CD4-positive, alpha-beta T cell treated with Interleukin-1 beta for 1 hour (primary cell): ENCODE measurements around the gene NUMB.
"Not testable (repeated sequence)": the region's sequence is repeated elsewhere in the genome, so short reads cannot be mapped to it uniquely, and the experiment has no call there.

Experiments
- DNase-seq, 2 donors: peaks; one replicate each; pipeline ENCODE4 v3.0.0-alpha.2; 2020 to 2022

Gene NUMB

DNA sequence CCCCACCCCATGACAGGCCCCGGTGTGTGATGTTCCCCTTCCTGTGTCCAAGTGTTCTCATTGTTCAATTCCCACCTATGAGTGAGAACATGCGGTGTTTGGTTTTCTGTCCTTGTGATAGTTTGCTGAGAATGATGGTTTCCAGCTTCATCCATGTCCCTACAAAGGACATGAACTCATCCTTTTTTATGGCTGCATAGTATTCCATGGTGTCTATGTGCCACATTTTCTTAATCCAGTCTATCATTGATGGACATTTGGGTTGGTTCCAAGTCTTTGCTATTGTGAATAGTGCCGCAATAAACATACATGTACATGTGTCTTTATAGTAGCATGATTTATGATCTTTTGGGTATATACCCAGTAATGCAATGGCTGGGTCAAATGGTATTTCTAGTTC, 52.1 kb downstream of the NUMB start:
- DNase-seq, result not testable (repeated sequence)

DNA sequence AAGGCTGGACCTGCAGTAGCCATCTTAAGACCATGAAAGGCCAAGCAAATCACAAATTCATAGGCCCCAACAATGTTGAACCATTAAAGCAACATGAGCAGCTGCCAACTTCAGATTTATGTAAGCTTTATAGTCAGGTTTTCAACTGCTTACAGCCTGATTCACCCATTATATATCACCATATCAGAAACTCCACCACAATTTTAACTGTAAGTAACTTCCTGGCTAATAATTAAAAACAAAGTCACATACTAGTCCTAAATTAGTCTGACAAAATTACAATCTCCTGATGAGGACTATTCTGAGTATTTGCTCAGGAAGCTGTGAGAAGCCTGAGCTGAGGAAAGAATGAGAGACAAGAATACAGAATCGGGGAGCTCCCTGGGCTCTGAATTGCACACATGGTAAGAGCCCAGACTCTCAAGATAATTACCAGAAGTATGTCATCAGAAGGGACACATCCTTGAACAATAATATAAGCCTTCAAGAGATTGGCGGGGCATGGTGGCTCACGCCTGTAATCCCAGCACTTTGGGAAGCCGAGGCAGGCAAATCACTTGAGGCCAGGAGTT, 55.1 kb downstream of the NUMB start:
- no peak for DNase-seq

DNA sequence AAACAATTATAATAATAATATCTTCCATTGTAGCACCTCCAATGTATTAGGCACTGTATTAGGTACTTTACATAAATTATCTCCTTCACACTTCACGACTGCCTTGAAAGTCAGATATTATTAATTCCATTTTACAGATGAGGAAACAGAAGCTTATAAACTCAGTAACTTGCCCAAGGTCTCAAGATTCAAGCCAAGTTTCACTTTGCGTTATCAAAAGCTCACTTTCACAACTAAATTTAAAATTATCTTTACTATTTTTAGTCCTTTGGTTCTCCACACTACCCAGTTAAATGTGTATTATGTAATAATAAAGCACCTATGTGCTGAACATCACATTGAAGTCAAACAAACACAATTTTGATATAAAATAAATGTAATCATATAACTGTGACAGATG, 55.8 kb downstream of the NUMB start:
- DNase-seq, result no peak

DNA sequence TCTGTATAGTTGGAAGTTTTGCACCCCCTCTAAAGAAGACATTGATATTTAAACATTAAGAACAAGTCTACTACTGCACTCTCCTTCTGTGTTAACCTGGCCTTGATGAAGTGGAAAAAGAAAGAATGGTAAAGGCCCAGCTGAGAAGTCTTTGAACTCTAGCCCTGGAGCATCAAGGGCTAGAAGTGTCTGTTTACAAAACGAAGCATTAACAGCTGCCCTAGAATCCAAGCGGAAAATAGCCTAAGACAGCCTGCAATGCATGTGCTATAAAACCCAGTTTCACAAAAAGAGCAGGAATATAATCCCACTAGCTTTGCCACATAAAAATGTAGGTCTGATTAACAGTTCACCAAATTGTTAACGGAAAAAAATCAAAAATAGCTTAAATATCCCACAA, 60.5 kb downstream of the NUMB start:
- no peak for DNase-seq

DNA sequence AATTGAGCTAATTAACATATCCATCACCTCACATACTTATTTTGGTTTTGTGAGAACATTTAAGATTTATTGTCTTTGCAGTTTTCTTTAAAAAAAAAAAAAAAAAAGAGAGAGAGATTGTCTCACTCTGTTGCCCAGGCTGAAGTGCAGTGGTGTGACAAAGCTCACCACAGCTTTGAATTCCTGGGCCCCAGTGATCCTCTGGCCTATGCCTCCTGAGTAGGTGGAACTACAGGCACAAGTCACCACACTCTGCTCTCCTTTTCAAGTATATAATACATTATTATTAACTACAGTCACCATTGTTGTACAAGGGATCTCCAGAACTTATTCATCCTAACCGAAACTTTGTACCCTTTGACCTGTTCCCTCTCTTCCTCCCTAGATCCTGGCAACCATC, 64.0 kb downstream of the NUMB start:
- DNase-seq, result no peak

DNA sequence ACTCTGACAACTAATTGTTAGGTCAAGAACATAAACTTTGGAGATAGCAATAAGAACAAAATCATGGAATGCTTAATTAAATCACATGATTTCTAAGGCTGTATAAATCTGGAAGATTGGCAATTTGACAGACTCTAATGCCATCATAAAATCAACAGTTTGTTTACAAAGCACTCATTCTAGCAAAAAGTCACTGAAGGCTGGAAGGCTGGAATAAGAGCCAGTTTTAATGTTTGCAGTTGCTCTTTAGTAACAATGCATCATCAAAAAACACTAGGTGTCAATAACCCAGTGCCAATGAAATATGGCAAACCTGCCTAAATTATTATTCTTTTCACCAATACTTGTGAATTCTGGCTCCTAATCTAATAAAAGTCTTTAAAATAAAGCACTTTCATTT, 65.0 kb downstream of the NUMB start:
- no peak for DNase-seq

DNA sequence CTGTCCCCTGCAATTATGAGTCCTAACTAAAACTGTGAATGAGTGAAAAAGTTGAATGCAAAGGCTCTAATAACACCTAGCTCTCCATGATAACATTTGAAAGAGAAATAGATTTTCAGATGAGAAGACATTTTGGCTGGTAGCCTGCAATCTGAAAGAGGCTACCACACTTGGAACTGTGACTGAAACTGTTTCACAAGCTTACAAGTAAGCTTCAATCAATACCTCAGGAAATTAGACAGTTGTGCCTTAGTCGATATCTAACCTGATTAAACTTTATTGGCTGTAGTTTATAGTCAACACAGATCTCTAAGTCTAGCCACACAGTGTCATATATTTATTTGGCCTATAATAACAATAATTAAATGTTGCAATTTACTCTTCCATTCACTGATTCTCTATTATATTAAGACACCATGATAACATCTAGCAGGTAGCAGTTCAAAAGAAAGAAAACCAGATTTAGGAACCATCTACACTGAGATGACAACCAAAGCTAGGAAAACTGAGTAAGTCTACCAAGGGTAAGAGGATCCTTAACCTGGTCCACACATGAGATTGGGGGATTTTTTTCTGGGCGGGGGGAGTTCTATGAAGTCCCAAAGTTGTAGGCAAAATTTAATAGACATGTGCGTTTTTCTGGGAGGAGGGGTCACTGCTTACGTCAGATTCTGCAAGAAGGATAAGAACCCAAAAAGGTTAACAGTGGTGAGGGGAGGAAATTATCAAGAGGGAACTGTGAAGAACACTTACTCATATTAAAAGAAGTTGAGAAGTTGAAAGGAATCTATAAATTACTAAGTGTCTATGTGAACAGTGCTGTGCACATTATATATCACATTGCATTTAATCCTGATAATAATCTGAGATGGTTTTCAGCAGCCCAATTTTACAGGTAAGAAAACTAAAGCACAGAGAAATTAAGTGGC, 65.8 kb downstream of the NUMB start:
- no peak for DNase-seq

DNA sequence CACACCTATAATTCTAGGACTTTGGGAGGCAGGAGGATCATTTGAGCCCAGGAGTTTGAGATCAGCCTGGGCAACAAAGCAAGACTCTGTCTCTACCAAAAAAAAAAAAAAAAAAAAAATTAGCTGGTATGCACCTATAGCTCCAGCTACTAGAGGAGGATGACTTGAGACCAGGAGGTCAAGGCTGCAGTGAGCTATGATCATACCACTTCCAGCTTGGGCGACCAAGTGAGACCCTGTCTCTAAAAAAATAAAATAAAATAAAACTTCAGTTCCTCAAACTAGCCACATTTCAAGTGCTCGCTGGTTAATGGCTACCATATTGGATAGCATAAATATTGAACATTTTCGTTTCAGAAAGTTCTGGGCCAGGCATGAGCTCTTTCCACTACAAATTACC, 70.5 kb downstream of the NUMB start:
- DNase-seq, result not testable (repeated sequence)

DNA sequence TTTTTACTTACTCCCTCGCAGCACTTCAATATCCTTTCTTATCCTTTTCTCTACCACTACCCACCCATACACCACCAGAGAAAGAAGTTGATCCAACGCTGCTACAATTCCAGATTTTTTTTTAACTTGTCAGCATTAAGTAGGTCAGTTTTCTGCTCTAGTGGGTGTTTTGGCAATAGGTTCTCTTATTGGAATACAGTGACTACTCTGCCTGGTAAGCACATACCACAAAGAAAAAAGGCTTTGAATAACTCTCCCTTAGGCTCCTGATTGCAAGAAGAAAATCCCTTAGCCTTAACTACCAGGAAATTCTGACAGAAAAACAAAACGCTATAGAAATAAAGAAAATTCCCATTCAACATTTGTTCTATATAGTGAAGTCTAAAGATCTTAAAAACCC, 72.0 kb downstream of the NUMB start:
- DNase-seq, result no peak

DNA sequence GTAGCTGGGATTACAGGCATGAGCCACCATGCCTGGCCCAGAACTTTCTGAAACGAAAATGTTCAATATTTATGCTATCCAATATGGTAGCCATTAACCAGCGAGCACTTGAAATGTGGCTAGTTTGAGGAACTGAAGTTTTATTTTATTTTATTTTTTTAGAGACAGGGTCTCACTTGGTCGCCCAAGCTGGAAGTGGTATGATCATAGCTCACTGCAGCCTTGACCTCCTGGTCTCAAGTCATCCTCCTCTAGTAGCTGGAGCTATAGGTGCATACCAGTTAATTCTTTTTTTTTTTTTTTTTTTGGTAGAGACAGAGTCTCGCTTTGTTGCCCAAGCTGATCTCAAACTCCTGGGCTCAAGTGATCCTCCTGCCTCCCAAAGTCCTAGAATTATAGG, 73.3 kb downstream of the NUMB start:
- not testable (repeated sequence) for DNase-seq

DNA sequence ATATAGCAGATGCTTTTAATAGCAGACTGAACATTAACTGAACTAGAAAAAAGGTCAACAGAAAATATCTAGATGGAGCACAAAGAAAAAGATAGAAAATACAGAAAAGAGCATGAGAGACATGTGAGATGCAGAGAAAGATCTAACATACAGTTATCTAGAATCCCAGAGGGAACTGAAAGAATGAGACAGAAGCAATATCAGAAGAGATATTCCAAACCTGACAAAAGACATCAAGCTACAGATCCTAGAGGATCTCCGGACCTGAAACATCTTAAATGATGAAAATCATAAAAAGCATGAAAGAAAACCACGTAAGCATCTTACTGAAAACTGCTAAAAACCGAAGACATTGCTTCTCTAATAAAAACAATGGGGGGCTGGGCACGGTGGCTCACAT, 75.0 kb downstream of the NUMB start:
- no peak for DNase-seq

DNA sequence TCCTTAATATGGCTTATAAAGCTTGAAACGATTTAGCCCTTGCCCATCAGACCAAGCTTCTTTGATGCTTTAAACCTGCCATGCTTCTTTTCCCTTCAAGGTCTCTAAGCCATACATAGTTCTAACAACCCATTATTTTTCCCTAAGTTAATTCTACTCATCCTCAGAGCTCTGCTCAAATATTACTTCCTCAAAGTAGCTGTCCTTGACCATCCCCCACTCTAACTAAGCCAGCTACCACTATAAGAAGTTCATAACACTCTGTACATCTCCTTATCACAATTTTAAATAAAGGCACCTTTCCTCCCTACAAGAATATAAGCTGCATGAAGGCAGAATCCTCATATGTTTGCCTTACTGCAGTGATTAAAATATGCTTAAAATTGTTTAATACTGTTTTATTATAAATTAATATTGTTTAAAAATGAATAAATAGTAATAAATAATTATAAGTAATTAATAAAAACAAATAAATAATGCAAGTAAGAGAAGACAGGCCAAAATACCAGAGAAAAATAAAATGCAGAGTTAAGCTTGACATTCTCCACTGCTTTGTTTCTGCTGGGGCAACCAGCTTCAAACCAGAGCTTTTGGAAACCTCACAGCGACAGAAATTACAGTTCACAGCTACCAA, 76.8 kb downstream of the NUMB start:
- DNase-seq, result no peak

DNA sequence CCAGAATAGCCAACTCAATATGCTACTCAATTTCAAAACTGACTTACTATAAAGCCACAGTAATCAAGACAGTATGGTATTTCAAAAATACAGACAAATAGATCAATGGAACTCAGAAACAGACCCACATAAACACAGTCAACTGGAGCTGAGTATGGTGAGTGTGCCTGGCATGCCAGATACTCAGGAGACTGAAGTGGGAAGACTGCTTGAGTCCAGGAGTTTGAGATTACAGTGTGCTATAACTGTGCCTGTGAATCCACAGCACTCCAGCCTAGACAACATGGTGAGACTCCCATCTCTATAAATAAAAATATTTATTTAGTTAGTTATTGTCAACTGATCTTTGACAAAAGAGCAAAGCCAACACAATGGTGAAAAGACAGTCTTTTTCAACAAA, 81.8 kb downstream of the NUMB start:
- no peak for DNase-seq

DNA sequence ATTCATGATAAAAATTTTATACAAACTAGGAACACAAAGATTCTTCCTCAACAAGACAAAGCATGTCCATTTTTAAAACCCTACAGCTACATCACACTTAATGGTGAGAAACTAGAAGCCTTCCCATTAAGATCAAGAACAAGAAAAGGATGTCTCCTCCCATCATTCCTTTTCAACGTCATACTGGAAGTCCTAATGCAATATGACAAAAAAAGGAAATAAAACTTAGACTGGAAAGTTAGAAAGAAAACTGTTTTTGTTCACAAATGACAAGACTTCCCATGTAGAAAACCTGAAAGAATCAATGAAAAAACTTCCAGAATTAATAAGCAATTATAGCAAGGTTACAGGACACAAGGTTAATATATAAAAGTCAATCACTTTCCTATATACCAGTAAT, 82.5 kb downstream of the NUMB start:
- DNase-seq, result no peak

DNA sequence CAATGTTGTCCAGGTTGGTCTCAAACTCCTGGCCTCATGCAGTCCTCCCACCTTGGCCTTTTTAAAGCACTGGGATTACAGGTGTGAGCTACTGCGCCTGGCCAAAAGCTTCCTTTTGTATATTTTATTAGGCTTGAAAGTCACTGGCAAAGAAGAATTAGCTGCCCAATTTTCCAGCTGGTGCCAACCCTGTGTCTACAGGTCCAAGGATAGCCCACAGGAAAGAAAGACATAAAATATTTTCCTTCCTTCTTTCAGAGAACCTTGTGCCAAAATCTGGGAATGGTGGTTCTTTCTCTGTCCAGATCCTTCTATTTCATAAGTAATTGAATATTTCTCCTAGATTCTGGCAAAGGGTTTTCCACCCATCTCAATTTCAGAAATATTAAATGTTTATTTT, 84.1 kb downstream of the NUMB start:
- no peak for DNase-seq

DNA sequence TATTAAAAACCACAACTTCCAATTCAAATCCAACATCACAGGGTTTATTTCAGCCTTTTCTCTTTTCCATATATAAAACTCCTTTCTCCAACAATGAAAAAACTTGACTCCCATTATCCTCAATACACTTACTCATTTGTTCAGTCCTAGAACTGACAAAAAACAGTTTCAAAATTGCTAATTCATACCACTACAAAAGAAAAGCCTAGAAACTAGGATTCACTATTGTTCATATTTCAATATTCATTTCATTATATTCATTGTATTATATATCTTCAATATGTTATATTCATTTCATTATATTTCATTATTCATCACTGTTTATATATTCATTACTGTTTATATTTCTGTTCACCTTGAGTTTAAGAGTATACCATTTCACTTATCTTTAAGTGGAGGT, 85.8 kb downstream of the NUMB start:
- DNase-seq, result no peak

DNA sequence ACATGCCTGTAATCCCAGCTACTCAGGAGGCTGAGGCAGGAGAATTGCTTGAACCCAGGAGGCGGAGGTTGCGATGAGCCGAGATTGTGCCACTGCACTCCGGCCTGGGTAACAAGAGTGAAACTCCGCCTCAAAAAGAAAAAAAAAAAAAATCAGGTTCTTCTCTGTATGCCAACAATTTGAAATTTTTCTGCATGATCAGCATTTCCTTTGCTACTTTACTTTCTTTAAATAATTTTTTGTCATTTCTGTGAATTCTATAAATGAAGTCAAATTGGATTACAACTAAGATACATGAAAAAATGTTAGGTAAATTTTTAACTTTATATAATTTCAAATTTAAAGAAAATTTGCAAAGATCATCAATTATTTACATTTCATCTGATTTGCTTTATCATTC, 87.8 kb downstream of the NUMB start:
- DNase-seq, result no peak

DNA sequence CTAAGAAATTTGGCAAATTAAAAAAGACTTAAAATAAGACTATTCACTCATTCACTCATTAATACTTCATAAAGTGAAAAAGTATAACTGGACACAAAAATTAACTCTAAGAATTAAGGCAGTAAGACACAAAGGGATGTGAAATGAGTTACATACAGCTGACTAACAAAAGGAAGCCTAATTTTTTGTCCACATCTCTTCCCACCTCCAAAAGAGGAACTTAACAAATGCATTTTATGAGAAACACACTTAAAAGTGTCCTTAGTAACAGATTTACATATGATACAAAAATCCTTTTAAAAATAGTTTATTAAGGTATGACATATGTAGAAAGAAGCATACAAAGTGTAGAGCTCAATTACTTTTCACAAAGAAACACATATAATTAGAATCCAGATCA, 88.9 kb downstream of the NUMB start:
- no peak for DNase-seq

DNA sequence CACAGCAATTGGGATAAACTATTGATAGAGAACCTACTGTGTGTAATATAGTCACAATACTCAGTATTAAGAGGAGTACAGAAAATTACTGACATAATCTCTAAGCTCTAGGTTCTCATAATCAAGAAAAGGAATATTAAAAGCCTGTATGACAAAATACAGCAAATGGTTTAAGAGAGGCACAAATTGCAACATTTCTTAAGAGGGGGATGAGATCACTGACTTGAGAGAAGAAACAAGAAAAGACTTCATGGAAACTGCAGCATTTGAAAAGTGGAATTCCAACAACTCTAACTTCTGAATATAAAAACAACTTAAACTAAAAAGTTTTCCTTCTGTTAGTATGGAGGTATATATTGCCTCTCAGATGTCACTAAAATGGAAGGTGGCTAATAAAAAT, 89.7 kb downstream of the NUMB start:
- DNase-seq, result no peak

DNA sequence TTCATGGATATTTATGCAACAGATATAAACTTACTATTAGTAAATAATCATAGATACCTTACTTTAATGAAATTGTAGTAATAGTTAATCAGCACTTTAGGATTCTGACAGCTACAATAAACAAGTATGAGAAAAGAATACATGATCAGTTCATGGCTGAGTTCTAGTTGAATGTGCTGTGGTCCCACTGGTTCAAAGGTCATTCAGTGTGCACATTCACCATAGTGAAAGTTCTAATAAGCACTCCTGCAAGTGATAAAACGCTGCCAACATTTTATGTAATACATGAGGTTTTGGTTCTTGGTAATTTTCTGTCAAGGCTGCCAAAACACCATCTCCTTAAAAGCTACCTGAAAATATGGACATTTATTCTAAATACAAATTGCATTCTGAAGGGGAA, 92.6 kb downstream of the NUMB start:
- no peak for DNase-seq

DNA sequence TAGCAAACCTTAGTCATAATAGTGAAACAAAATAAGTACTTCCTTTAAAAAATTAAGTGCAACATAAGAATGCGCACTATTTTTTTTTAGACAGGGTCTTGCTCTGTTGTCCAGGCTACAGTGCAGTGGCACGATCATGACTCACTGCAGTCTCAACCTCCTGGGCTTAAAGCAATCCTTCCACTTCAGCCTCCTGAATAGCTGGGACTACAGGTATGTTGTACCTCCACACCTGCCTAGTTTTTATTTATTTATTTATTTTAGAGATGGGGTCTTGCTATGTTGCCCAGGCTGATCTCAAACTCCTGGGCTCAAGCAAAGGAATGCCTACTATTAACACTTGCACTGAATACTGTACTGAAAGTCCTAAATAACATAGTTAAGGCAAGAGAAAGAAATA, 93.8 kb downstream of the NUMB start:
- no peak for DNase-seq

DNA sequence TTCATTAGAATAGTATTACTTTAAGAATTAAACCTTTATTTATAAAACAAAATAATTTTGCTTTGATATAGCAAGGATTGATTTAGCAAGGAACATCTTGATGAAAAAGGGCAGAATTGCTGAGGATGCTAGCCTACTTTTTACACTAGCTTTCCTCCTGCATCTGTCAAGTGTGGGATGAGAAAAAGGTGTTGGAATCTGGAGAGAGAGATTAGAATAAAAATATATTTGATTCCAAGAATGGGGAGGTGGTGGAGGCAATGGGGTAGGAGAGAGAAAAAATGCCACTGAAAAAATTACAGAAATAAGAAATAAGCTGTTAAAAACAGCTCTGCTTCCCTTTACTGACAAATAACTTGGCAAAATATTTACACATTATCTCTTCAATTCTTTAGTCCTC, 98.9 kb downstream of the NUMB start:
- DNase-seq, result no peak

DNA sequence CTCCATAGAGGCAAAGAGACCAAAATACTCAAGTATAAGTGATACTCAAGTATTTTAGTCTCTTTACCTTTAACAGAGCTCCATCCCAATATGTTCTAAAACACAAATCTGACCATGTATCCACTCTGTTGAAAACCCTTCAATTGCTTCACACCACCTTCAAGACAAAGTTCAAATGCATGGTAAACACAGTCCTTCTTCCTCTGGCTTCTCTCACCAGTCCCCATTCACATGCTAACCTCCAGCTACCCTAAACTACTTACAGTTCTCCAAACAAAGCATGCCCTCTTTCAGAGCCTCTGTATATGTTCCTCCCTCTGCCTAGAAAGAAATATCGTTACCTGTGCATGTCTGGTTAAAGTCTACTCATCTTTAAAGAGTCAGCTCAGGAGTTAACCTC, 100.2 kb downstream of the NUMB start:
- no peak for DNase-seq

DNA sequence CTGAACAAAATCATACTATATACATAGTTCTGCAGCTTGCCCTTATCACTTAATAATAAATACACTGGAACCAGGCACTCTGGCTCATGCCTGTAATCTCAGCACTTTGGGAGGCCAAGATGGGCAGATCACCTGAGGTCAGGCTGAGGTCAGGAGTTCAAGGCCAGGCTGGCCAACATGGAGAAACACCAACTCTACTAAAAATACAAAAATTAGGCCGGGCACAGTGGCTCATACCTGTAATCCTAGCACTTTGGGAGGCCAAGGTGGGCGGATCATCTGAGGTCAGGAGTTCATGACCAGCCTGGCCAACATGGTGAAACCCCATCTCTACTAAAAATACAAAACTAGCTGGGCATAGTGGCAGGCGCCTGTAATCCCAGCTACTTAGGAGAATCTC, 109.3 kb downstream of the NUMB start:
- not testable (repeated sequence) for DNase-seq
